Stimulated activated CD8-positive, alpha-beta memory T cell treated with anti-CD3 and anti-CD28 coated beads, Interleukin-7, amount 100 ng/mL, for 1 hour (primary cell): ENCODE data around the gene CD38.

Experiments used
- DNase-seq, 2 donors: peaks; one replicate each; pipeline ENCODE4 v3.0.0-alpha.2; 2020; ENCODE audit warnings: low read depth in 2 of 2

The CD38 gene

GRCh38 chr4:15899511-15899910 lies 121.4 kb downstream of the CD38 start:
- DNase-seq, result no peak

DNA sequence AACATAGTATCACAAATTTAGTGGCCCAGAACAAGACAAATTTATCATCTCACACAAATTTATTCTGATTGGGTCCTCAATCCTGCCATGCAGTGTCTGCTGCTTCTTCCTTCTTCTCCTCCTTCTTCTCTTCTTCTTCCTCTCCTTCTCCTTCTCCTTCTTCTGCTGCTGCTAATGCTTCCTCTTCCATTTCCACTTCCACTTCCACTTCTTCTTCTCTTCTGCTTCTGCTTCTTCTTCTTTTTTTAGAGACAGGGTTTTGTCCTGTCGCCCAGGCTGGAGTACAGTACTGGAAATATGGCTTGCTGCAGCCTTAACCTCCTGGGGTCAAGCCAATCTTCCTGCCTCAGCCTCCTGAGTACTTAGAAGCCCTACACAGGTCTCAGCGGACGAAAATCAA lies 122.9 kb downstream of the CD38 start:
- DNase-seq, result no peak

DNA sequence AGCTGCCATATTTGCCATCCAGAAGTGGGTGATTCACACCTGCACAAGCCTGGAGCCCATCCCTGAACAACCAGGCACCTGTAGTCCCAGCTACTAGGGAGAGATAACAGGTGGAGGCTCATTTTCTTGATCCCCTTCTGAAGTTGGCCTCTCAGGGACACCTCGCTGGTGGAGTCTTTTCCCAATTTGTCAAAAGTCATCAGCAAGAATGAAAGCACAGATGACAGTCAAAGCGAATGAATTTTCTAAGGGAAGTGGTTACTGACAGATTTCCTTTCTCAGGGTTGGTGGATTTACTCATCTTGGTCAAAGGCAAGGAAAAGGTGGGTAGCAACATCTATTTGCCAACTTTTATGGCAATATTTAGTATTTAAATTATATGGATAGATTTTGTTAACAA lies 123.9 kb downstream of the CD38 start:
- DNase-seq, result no peak

DNA sequence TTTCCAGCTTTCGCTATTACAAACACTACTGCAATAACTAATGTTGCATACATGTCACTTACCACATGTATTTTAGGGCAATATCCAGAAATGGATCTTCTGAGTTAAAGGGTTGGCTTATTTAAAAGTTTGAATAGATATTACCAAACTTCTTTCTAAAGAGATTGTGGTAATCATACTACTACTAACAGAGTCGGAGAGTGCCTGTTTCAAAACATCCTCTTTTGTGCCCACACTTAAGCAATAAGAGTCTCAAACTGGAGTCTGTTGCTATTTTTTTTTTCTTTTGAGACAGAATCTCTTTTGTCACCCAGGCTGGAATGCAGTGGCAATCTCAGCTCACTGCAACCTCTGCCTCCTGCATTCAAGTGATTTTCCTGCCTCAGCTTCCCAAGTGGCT lies 124.6 kb downstream of the CD38 start:
- DNase-seq, result no peak
